Measurements from ENCODE around the gene TMEM120B. TPM values are rescaled to one million over a fixed set of nuclear protein-coding genes. Genes with fewer than 3 reads are reported as not detected.

Gene TMEM120B
- total and polyA plus RNA-seq, 2 of the 13 experiments (the other 11 are each of a cell fraction or from before 2014, with no cell fraction given), result 7.1 to 12.9 TPM

GRCh38 chr12:121811434-121812319 is 99.1 kb downstream of the TMEM120B start (continued):
- TF ChIP-seq MNT (IDR thresholded peaks at IDR 0.05) (no peak), HMG20B (CRISPR knock-in tag; conservative IDR thresholded peaks at IDR 0.05) (no peak), ZBTB25 (CRISPR knock-in tag; IDR thresholded peaks at IDR 0.05) (no peak), ZBTB8A (CRISPR knock-in tag; IDR thresholded peaks at IDR 0.05; ENCODE audit: borderline replicate concordance, low read depth) (no peak), KLF15 (CRISPR knock-in tag; IDR thresholded peaks at IDR 0.05; ENCODE audit: borderline replicate concordance) (no peak), ZNF546 (CRISPR knock-in tag; conservative IDR thresholded peaks at IDR 0.05) (no peak), ARNTL (CRISPR knock-in tag; IDR thresholded peaks at IDR 0.05) (no peak), TBX2 (CRISPR knock-in tag; IDR thresholded peaks at IDR 0.05; ENCODE audit: borderline replicate concordance) (peak; percentile 13; the same call in 1 of the 2 replicates), ZBTB46 (CRISPR knock-in tag; IDR thresholded peaks at IDR 0.05; ENCODE audit: borderline replicate concordance) (no peak), GABPB1 (CRISPR knock-in tag; IDR thresholded peaks at IDR 0.05) (peak; percentile 34; the same call in 1 of the 2 replicates), ZNF747 (CRISPR knock-in tag; IDR thresholded peaks at IDR 0.05; ENCODE audit: borderline replicate concordance) (peak; percentile 27; the same call in 1 of the 2 replicates), U2AF1 (optimal IDR thresholded peaks at IDR 0.05; ENCODE audit: low read depth, low read length) (no peak), ZNF512 (CRISPR knock-in tag; IDR thresholded peaks at IDR 0.05) (no peak), REL (CRISPR knock-in tag; conservative IDR thresholded peaks at IDR 0.05) (no peak), MAFK (conservative IDR thresholded peaks at IDR 0.05 in 1 of 2, IDR thresholded peaks at IDR 0.05 in 1 of 2; ENCODE audit: low read length in 2 of 2) (no peak), ZIK1 (CRISPR knock-in tag; IDR thresholded peaks at IDR 0.05; ENCODE audit: borderline replicate concordance, low read depth) (no peak; the same call in 1 of the 2 replicates), ZNF703 (CRISPR knock-in tag; IDR thresholded peaks at IDR 0.05; ENCODE audit: borderline replicate concordance) (0 out of 2 replicates have a peak, but pooled peaks have one; percentile 42), CBX5 (CRISPR knock-in tag; IDR thresholded peaks at IDR 0.05; ENCODE audit: borderline replicate concordance) (no peak), LCORL (IDR thresholded peaks at IDR 0.05) (no peak), LCORL (CRISPR knock-in tag; IDR thresholded peaks at IDR 0.05) (no peak), SETDB1 (CRISPR knock-in tag; IDR thresholded peaks at IDR 0.05; ENCODE audit: borderline replicate concordance) (no peak), ZNF552 (CRISPR knock-in tag; IDR thresholded peaks at IDR 0.05; ENCODE audit: borderline replicate concordance) (no peak), HNRNPK (IDR thresholded peaks at IDR 0.05; ENCODE audit: low read depth, low read length, poor library complexity, severe bottlenecking) (no peak)
